Measurements from ENCODE around the gene DPP6. TPM values are rescaled to one million over a fixed set of nuclear protein-coding genes. Genes with fewer than 3 reads are reported as not detected.
"Not testable (repeated sequence)": the region's sequence is repeated elsewhere in the genome, so short reads cannot be mapped to it uniquely, and the experiment has no call there.

DPP6 gene
- total RNA-seq, 1 donor from 2014 or later = 0.39 TPM

GRCh38 chr7:154030476-154031080, 21.6 kb upstream of the DPP6 start:
- not testable (repeated sequence) for H4K20me1 ChIP-seq (ENCODE audit: low read depth); H3K4me2 ChIP-seq; H3K9me3 ChIP-seq (ENCODE audit: low read depth); H3K27ac ChIP-seq; H3K4me1 Mint-ChIP-seq; H3K4me3 ChIP-seq; H3K36me3 ChIP-seq; H3K9ac ChIP-seq; H3K27me3 ChIP-seq; H3K79me2 ChIP-seq (ENCODE audit: low read depth); H3K9me3 Mint-ChIP-seq; H3K4me3 Mint-ChIP-seq; H2AFZ ChIP-seq (replicated peaks); H3K27ac Mint-ChIP-seq; H3K4me1 ChIP-seq; DNase-seq (ENCODE audit: low spot score); H3F3A ChIP-seq (ENCODE audit: low read depth); H3K36me3 Mint-ChIP-seq; H3K27me3 Mint-ChIP-seq (ENCODE audit: insufficient read depth, low read depth)

- not testable (repeated sequence) for H3K9me3 ChIP-seq (ENCODE audit: low read depth); H3K27ac ChIP-seq; H3K4me2 ChIP-seq; H3K4me3 ChIP-seq; H3K4me3 Mint-ChIP-seq; H2AFZ ChIP-seq (replicated peaks); H3K36me3 Mint-ChIP-seq; H4K20me1 ChIP-seq (ENCODE audit: low read depth); H3K27me3 Mint-ChIP-seq (ENCODE audit: insufficient read depth, low read depth); H3K27ac Mint-ChIP-seq; H3K9me3 Mint-ChIP-seq; H3K36me3 ChIP-seq; H3K4me1 ChIP-seq; H3K79me2 ChIP-seq (ENCODE audit: low read depth); H3K4me1 Mint-ChIP-seq; DNase-seq (ENCODE audit: low spot score); H3F3A ChIP-seq (ENCODE audit: low read depth); H3K27me3 ChIP-seq; H3K9ac ChIP-seq
These were observed 12.6 kb upstream of the DPP6 start for GRCh38 chr7:154039466-154040165.

GRCh38 chr7:154050394-154050793, 1.8 kb upstream of the DPP6 start:
- H3K27me3 Mint-ChIP-seq (ENCODE audit: insufficient read depth, low read depth); H3K4me1 Mint-ChIP-seq; H2AFZ ChIP-seq (replicated peaks); H3K27ac ChIP-seq; H3F3A ChIP-seq (ENCODE audit: low read depth); H3K79me2 ChIP-seq (ENCODE audit: low read depth); H3K4me1 ChIP-seq; H3K9me3 ChIP-seq (ENCODE audit: low read depth); H3K4me3 Mint-ChIP-seq; H3K4me3 ChIP-seq; H3K9ac ChIP-seq; H3K9me3 Mint-ChIP-seq; DNase-seq (ENCODE audit: low spot score); H3K36me3 Mint-ChIP-seq; H3K36me3 ChIP-seq; H4K20me1 ChIP-seq (ENCODE audit: low read depth); H3K27ac Mint-ChIP-seq; H3K4me2 ChIP-seq: not testable (repeated sequence)
- H3K27me3 ChIP-seq = peaks cover 36% of the 10 kb centered on the region

GRCh38 chr7:154051006-154051642, 1.1 kb upstream of the DPP6 start:
- peaks cover 37% of the 10 kb centered on the region for H3K27me3 ChIP-seq
- not testable (repeated sequence) for H3K27ac Mint-ChIP-seq; H2AFZ ChIP-seq (replicated peaks); H3K9ac ChIP-seq; H3K27ac ChIP-seq; H4K20me1 ChIP-seq (ENCODE audit: low read depth); H3F3A ChIP-seq (ENCODE audit: low read depth); H3K4me1 ChIP-seq; H3K9me3 Mint-ChIP-seq; DNase-seq (ENCODE audit: low spot score); H3K36me3 Mint-ChIP-seq; H3K9me3 ChIP-seq (ENCODE audit: low read depth); H3K4me2 ChIP-seq; H3K27me3 Mint-ChIP-seq (ENCODE audit: insufficient read depth, low read depth); H3K36me3 ChIP-seq; H3K4me1 Mint-ChIP-seq; H3K79me2 ChIP-seq (ENCODE audit: low read depth)
- peak overlapping the region; percentile 70 for H3K4me3 Mint-ChIP-seq
- peak overlapping the region; percentile 55 for H3K4me3 ChIP-seq

GRCh38 chr7:154052530-154053252, 493 bp downstream of the DPP6 start:
- H3K9me3 Mint-ChIP-seq; H3F3A ChIP-seq (ENCODE audit: low read depth); H3K36me3 Mint-ChIP-seq; H3K9ac ChIP-seq; H3K79me2 ChIP-seq (ENCODE audit: low read depth); H3K4me1 Mint-ChIP-seq; H2AFZ ChIP-seq (replicated peaks); H3K27ac ChIP-seq; H4K20me1 ChIP-seq (ENCODE audit: low read depth); H3K36me3 ChIP-seq; H3K27me3 Mint-ChIP-seq (ENCODE audit: insufficient read depth, low read depth); H3K9me3 ChIP-seq (ENCODE audit: low read depth); H3K27ac Mint-ChIP-seq; H3K4me1 ChIP-seq: not testable (repeated sequence)
- Histone ChIP-seq H3K27me3 (peaks cover 37% of the 10 kb centered on the region), H3K4me3 (peak overlapping the region; percentile 55), H3K4me2 (peak overlapping the region; percentile 87)
- H3K4me3 Mint-ChIP-seq = peak overlapping the region; percentile 75
- peak; percentile 48 for DNase-seq (ENCODE audit: low spot score)

Measured in neural progenitor cell (in vitro differentiated cells).